GM12874 (cell line): ENCODE measurements around the gene GLA.

Experiments used
- TF ChIP-seq, protein P1 (sequence below): IDR thresholded peaks from 2 replicates; pipeline ENCODE4 v1.5.1; 2011; ENCODE audit warnings: low read depth, mild to moderate bottlenecking, control low read depth, low read length, moderate library complexity; ENCODE audit not compliant: insufficient read depth

Gene GLA

DNA sequence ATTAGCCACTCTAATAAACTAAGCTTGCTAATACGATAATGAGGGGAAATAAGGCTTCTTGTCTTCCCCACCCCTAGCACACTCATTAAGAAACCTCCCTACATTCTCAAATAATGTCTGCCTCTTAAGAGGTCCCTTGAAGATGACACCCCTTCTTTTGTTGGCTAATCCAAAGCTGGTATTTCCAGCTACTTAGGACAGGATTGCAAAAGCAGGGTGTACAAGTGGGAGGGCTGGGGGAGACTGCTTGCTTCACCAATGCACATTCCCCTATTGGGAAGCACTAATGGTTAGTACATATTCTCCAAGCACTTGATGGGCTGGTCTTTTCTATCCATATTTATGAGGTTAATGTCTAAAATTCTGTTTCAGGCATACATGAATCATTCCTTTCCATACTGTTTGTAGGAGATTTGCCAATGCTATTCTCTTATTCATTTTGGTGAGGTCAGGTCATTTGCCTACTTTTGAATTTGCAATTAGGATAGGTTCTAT is 42.4 kb downstream of the GLA start:
- TF ChIP-seq, protein P1, sequence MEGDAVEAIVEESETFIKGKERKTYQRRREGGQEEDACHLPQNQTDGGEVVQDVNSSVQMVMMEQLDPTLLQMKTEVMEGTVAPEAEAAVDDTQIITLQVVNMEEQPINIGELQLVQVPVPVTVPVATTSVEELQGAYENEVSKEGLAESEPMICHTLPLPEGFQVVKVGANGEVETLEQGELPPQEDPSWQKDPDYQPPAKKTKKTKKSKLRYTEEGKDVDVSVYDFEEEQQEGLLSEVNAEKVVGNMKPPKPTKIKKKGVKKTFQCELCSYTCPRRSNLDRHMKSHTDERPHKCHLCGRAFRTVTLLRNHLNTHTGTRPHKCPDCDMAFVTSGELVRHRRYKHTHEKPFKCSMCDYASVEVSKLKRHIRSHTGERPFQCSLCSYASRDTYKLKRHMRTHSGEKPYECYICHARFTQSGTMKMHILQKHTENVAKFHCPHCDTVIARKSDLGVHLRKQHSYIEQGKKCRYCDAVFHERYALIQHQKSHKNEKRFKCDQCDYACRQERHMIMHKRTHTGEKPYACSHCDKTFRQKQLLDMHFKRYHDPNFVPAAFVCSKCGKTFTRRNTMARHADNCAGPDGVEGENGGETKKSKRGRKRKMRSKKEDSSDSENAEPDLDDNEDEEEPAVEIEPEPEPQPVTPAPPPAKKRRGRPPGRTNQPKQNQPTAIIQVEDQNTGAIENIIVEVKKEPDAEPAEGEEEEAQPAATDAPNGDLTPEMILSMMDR: no peak

- TF ChIP-seq, protein P1: no peak
Observed at GRCh38 chrX:101362757-101363156, 45.0 kb downstream of the GLA start.

GRCh38 chrX:101362116-101362515 is 45.6 kb downstream of the GLA start:
- TF ChIP-seq, protein P1: no peak

GRCh38 chrX:101360390-101360789 is 47.3 kb downstream of the GLA start:
- TF ChIP-seq, protein P1: no peak

- TF ChIP-seq, protein P1: no peak
Observed at GRCh38 chrX:101359966-101360365, 47.8 kb downstream of the GLA start.

DNA sequence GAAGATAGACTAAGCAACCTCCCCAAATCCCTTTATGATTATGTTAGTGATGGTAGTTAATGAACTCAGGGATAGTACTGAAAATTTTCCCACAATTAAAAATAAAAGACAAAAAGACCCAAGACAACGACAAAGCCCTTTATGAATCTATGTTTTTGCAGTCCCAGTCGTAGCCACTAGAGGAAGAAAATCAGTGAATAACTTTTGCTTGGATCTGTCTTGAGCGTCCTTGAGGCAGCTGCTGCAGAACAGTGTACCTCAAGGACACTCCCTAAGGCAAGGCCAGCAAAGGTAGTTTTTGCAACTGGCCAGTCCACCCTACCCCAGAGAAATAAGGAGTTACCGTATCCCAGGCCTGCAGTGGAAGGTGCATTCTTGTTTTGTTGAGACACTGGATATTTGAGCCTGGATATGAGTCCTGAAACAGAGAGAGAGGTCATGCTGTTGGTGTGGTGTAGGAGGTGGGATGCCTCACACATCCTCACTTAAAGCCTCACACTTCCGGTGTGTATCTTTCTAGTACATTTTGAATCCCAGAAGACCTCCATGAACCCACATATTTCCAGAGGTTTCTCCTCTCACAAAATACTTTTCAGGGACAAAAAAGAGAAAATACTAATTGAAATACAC is 50.4 kb downstream of the GLA start:
- TF ChIP-seq, protein P1: peak; percentile 13; the same call in 1 of the 2 replicates

DNA sequence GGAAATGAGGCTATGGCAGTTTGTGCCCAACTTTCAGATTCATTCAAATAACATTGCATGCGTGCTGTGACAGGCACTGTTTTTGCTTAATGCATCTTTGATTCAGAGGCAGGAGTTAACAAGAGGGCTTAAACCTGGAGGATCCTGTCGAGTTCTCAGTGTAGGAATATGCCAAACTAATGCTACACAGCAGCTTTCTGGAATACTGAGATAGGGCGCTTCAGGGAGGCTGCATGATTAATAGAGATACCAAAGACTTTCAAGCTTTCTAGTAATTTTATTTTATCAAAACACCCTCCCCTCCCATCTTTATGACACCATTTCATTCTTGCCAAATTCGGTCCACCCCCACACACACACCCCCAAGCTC is 58.5 kb downstream of the GLA start:
- TF ChIP-seq, protein P1: no peak
